ENCODE results near the gene C11orf16.

- no peak for TF ChIP-seq CTCF (IDR thresholded peaks at IDR 0.05 in 4 of 5, conservative IDR thresholded peaks at IDR 0.05 in 1 of 5)
- peak in 1 of 2 donors; percentile 31 for TF ChIP-seq POLR2A (IDR thresholded peaks at IDR 0.05)
Measured at GRCh38 chr11:8871171-8871775, 61.5 kb downstream of the C11orf16 start.
